GM18868 (cell line): Measurements from ENCODE around the gene SLC26A11.
A peak's percentile ranks its signal among the peaks of the same experiment; 100 is the strongest.
"Not testable (repeated sequence)": the region's sequence is repeated elsewhere in the genome, so short reads cannot be mapped to it uniquely, and the experiment has no call there.

Source experiments
- ATAC-seq: cut with Tn5 transposase; IDR thresholded peaks from one replicate; pipeline ENCODE4 v1.9.1; 2021; ENCODE audit warnings: mild to moderate bottlenecking, moderate library complexity; ENCODE audit not compliant: unreplicated experiment

Gene SLC26A11

GRCh38 chr17:80237386-80237785 lies 17.2 kb downstream of the SLC26A11 start:
- no peak for ATAC-seq

DNA sequence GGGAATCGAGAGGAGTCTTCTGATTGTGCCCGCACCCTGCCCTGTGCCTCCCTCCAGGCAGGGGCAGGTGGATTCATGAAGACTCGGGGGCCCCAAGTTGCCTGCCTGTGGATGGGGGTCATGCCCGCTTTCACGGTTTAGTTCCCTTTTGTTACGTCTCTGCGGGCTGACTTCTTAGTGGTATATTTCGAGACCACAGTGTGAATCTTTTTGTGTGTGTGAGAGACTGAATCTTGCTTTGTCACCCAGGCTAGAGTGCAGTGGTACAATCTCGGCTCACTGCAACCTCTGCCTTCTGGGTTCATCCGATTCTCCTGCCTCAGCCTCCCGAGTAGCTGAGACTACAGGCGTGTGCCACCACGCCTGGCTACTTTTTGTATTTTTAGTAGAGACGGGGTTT lies 22.3 kb downstream of the SLC26A11 start:
- no peak for ATAC-seq

- ATAC-seq: no peak
Observed at GRCh38 chr17:80243526-80244433, 23.6 kb downstream of the SLC26A11 start.

- ATAC-seq: not testable (repeated sequence)
Observed at GRCh38 chr17:80244448-80244847, 24.2 kb downstream of the SLC26A11 start.

GRCh38 chr17:80244871-80245509 lies 24.8 kb downstream of the SLC26A11 start:
- no peak for ATAC-seq

- ATAC-seq: no peak
Observed at GRCh38 chr17:80245566-80246265, 25.5 kb downstream of the SLC26A11 start.

DNA sequence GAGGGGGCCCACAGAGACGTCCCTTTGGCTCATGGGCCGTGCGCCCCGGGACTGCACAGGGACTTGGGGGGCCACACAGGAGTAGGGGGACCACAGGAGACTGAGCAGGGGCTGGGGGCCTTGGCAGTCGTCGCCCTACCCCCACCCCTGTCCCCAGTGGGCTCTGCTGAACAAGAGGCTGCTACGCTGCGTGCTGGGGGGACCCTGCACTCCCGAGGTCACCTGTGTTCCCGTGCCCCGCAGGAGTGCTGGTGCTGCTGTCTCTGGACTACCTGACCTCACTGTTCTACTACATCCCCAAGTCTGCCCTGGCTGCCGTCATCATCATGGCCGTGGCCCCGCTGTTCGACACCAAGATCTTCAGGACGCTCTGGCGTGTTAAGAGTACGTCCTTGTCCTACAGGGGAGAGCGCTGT lies 26.0 kb downstream of the SLC26A11 start:
- ATAC-seq: no peak

DNA sequence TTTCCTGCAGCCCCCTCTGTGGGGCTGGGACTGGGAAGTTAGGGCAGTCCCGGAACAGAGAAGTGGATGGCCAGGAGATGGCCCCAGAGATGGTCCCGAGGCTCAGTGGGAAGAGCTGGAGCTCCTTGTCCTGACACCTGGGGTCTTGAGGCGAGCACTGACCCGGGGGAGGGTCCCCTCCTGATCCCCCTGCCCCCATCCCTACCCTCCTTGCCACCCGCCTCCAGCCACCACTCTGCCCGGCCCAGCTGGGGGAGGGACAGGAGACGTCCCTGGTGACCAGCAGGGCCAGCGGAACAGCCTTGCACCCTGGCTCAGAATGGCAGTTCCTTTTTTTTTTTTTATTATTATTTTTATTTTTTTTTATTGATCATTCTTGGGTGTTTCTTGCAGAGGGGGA lies 26.5 kb downstream of the SLC26A11 start:
- ATAC-seq: no peak

DNA sequence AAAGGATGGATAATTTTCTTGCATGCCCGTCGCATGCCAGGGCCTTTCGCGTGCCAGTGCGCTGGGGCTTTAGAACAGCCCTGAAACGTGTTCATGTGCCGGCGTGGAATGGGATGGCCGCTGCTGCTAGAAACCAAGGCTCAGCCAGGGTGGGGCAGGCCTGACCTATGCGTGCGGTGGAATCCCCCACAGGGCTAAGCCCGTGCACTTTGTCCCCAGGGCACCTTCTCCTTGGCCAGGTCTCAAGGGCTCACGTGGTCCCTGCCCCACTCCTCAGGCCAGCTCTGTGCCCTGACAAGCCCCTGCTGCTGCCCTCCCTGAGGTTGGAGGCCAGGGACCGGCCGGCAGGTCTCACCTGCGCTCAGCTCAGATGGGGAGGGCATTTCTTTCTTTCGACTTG lies 27.3 kb downstream of the SLC26A11 start:
- no peak for ATAC-seq

- ATAC-seq: no peak
Observed at GRCh38 chr17:80248001-80248893, 28.0 kb downstream of the SLC26A11 start.

- no peak for ATAC-seq
Observed at GRCh38 chr17:80248894-80249710, 28.9 kb downstream of the SLC26A11 start.

- no peak for ATAC-seq
Observed at GRCh38 chr17:80251966-80252365, 31.7 kb downstream of the SLC26A11 start.

DNA sequence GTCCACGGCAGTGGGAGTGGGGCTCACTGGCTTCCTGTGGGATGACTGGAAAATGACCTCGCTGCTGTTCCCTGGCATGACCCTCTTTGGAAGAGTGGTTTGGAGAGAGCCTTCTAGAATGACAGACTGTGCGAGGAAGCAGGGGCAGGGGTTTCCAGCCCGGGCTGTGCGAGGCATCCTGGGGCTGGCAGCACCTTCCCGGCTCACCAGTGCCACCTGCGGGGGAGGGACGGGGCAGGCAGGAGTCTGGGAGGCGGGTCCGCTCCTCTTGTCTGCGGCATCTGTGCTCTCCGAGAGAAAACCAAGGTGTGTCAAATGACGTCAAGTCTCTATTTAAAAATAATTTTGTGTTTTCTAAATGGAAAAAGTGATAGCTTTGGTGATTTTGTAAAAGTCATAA lies 32.6 kb downstream of the SLC26A11 start:
- no peak for ATAC-seq

- ATAC-seq: no peak
Observed at GRCh38 chr17:80253631-80254395, 33.6 kb downstream of the SLC26A11 start.

DNA sequence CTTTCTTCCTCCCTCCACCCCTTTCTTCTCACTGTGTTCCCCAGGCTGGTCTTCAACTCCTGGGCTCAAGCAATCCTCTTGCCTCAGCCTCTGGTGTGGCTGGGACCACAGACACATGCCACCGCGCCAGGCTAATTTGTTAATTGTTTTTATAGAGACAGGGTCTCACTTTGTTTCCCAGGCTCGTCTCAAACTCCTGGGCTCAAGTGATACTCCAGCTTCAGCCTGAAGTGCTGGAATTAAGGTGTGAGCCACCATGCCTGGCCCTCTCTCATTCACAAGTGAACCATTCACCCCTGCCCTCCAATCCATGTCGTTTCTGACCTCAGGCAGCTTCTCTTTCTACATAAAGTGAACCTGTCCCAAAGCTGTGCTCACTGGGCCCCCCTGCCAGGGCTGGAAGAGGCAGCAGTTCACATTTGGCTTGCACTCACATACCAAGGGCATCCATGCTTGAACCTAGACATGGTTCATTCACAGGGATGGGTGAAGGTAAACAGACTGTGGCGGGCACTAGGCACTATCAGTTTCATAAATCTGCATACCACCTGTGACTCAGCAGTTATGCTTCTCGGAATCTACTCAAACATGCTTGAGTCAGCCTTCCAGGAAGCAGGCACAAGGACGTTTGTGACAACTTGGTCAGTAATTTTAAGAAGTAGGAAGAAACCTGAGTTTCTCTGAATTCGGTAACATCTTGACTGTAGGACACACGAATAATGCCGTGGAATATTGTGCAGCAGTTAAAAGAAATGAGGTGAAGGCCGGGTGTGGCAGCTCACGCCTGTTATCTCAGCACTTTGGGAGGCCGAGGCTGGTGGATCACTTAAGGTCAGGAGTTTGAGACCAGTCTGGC lies 34.4 kb downstream of the SLC26A11 start:
- peak; percentile 47 for ATAC-seq

GRCh38 chr17:80256034-80256350 lies 35.8 kb downstream of the SLC26A11 start:
- no peak for ATAC-seq

GRCh38 chr17:80257716-80258213 lies 37.5 kb downstream of the SLC26A11 start:
- ATAC-seq: no peak

GRCh38 chr17:80258296-80258695 lies 38.1 kb downstream of the SLC26A11 start:
- not testable (repeated sequence) for ATAC-seq
